Fibroblast of skin of left biceps (primary cell): Measurements from ENCODE around the gene FMO5.
"Not testable (repeated sequence)": the region's sequence is repeated elsewhere in the genome, so short reads cannot be mapped to it uniquely, and the experiment has no call there.

Source experiments
- DNase-seq, 2 experiments: peaks; one replicate each; pipeline ENCODE4 v3.0.0-alpha.2; 2013; ENCODE audit warnings: low read depth in 2 of 2

The FMO5 gene

GRCh38 chr1:147207192-147207591 is 17.9 kb downstream of the FMO5 start:
- DNase-seq: no peak

GRCh38 chr1:147204080-147204479 is 21.1 kb downstream of the FMO5 start:
- DNase-seq: no peak

GRCh38 chr1:147202576-147202975 is 22.6 kb downstream of the FMO5 start:
- DNase-seq: no peak

- DNase-seq: no peak
Measured at GRCh38 chr1:147201786-147202185, 23.4 kb downstream of the FMO5 start.

GRCh38 chr1:147201276-147201675 is 23.9 kb downstream of the FMO5 start:
- no peak for DNase-seq

- DNase-seq: not testable (repeated sequence)
Measured at GRCh38 chr1:147197324-147197723, 27.8 kb downstream of the FMO5 start.

GRCh38 chr1:147189514-147189913 is 35.6 kb downstream of the FMO5 start:
- DNase-seq: no peak

GRCh38 chr1:147185432-147185831 is 39.7 kb downstream of the FMO5 start:
- DNase-seq: no peak

GRCh38 chr1:147177611-147178380 is 47.3 kb downstream of the FMO5 start:
- DNase-seq: no peak

GRCh38 chr1:147172168-147173016 is 52.7 kb downstream of the FMO5 start, which contains the start of gene PRKAB2:
TSS of gene PRKAB2 (minus strand) at chr1:147172470. CDS start at chr1:147172144, 326 bp downstream.
- DNase-seq: peak; percentile 93 to 94

GRCh38 chr1:147171399-147172167 is 53.6 kb downstream of the FMO5 start:
- DNase-seq: no peak

GRCh38 chr1:147169840-147170674 is 55.1 kb downstream of the FMO5 start:
- DNase-seq: no peak

- no peak for DNase-seq
Measured at GRCh38 chr1:147169171-147169570, 56.0 kb downstream of the FMO5 start.

- peak in 1 of 2 experiments; percentile 13 for DNase-seq
Measured at GRCh38 chr1:147168626-147169058, 56.5 kb downstream of the FMO5 start.

GRCh38 chr1:147167365-147167764 is 57.8 kb downstream of the FMO5 start:
- peak; percentile 87 for DNase-seq

GRCh38 chr1:147163019-147163418 is 62.1 kb downstream of the FMO5 start:
- no peak for DNase-seq

- no peak for DNase-seq
Measured at GRCh38 chr1:147162093-147162492, 63.0 kb downstream of the FMO5 start.

- not testable (repeated sequence) for DNase-seq
Measured at GRCh38 chr1:147157116-147157515, 68.0 kb downstream of the FMO5 start.

GRCh38 chr1:147156642-147157041 is 68.5 kb downstream of the FMO5 start:
- DNase-seq: no peak

- DNase-seq: no peak
Measured at GRCh38 chr1:147152772-147153171, 72.4 kb downstream of the FMO5 start.

GRCh38 chr1:147151244-147151643 is 73.9 kb downstream of the FMO5 start:
- no peak for DNase-seq
